Measurements from ENCODE around the gene BICRA.
"Not testable (repeated sequence)": the region's sequence is repeated elsewhere in the genome, so short reads cannot be mapped to it uniquely, and the experiment has no call there.

Gene BICRA

GRCh38 chr19:47726467-47726866 lies 117.5 kb downstream of the BICRA start:
- no peaks in the 10 kb centered on the region for H3K36me3 ChIP-seq (ENCODE audit: control insufficient read depth, insufficient read depth, low read length)
- no peak overlapping the region for H3K27ac ChIP-seq
- no peak overlapping the region for H3K9ac ChIP-seq

GRCh38 chr19:47728295-47728694 lies 119.4 kb downstream of the BICRA start:
- not testable (repeated sequence) for H2AFZ ChIP-seq; H3K36me3 ChIP-seq (ENCODE audit: control insufficient read depth, insufficient read depth, low read length); H3K79me2 ChIP-seq; H3K4me1 ChIP-seq; H3K4me3 ChIP-seq (ENCODE audit: low read depth, low read length); H3K9ac ChIP-seq; H3K27ac ChIP-seq; H3K9me3 ChIP-seq (ENCODE audit: control insufficient read depth, low read length); H3K27me3 ChIP-seq (ENCODE audit: control insufficient read depth, insufficient read depth, low read length); H3K4me2 ChIP-seq (ENCODE audit: low read length)

More at GRCh38 chr19:47726467-47726866, 117.5 kb downstream of the BICRA start:
- Histone ChIP-seq H3K4me2 (ENCODE audit: low read length) (no peak overlapping the region), H3K79me2 (no peaks in the 10 kb centered on the region), H3K9me3 (ENCODE audit: control insufficient read depth, low read length) (no peaks in the 10 kb centered on the region), H3K4me1 (peaks cover 2% of the 10 kb centered on the region), H2AFZ (no peak overlapping the region), H3K27me3 (ENCODE audit: control insufficient read depth, insufficient read depth, low read length) (no peaks in the 10 kb centered on the region), H3K4me3 (ENCODE audit: low read depth, low read length) (no peak overlapping the region)
- TF ChIP-seq CTCF (IDR thresholded peaks at IDR 0.05): no peak

- H3K27me3 ChIP-seq (ENCODE audit: control insufficient read depth, insufficient read depth, low read length): no peaks in the 10 kb centered on the region
- no peaks in the 10 kb centered on the region for H3K79me2 ChIP-seq
- H3K4me3 ChIP-seq (ENCODE audit: low read depth, low read length): no peak overlapping the region
- peak overlapping the region; percentile 76 for H2AFZ ChIP-seq
- H3K9me3 ChIP-seq (ENCODE audit: control insufficient read depth, low read length): no peaks in the 10 kb centered on the region
- H3K27ac ChIP-seq: no peak overlapping the region
- no peaks in the 10 kb centered on the region for H3K4me1 ChIP-seq
- peak overlapping the region; percentile 48 for H3K4me2 ChIP-seq (ENCODE audit: low read length)
- no peak overlapping the region for H3K9ac ChIP-seq
- no peak for TF ChIP-seq CTCF (IDR thresholded peaks at IDR 0.05)
- H3K36me3 ChIP-seq (ENCODE audit: control insufficient read depth, insufficient read depth, low read length): no peaks in the 10 kb centered on the region
These were observed 120.5 kb downstream of the BICRA start for GRCh38 chr19:47729468-47729798.

- H3K9ac ChIP-seq: no peak overlapping the region
- H3K27me3 ChIP-seq (ENCODE audit: control insufficient read depth, insufficient read depth, low read length): no peaks in the 10 kb centered on the region
These were observed 121.0 kb downstream of the BICRA start for GRCh38 chr19:47729799-47730520.

GRCh38 chr19:47730521-47730889 lies 121.6 kb downstream of the BICRA start:
- Histone ChIP-seq H3K27ac (no peak overlapping the region), H3K79me2 (no peaks in the 10 kb centered on the region), H3K4me1 (no peaks in the 10 kb centered on the region), H3K4me2 (ENCODE audit: low read length) (no peak overlapping the region), H3K4me3 (ENCODE audit: low read depth, low read length) (no peak overlapping the region), H2AFZ (no peak overlapping the region), H3K36me3 (ENCODE audit: control insufficient read depth, insufficient read depth, low read length) (no peaks in the 10 kb centered on the region), H3K9ac (no peak overlapping the region), H3K27me3 (ENCODE audit: control insufficient read depth, insufficient read depth, low read length) (no peaks in the 10 kb centered on the region), H3K9me3 (ENCODE audit: control insufficient read depth, low read length) (no peaks in the 10 kb centered on the region)
- TF ChIP-seq CTCF (IDR thresholded peaks at IDR 0.05): no peak

More at GRCh38 chr19:47729799-47730520, 121.0 kb downstream of the BICRA start:
- Histone ChIP-seq H3K9me3 (ENCODE audit: control insufficient read depth, low read length) (no peaks in the 10 kb centered on the region), H3K4me2 (ENCODE audit: low read length) (peak overlapping the region; percentile 48), H2AFZ (peak overlapping the region; percentile 76), H3K36me3 (ENCODE audit: control insufficient read depth, insufficient read depth, low read length) (no peaks in the 10 kb centered on the region), H3K79me2 (no peaks in the 10 kb centered on the region), H3K4me1 (no peaks in the 10 kb centered on the region), H3K4me3 (ENCODE audit: low read depth, low read length) (no peak overlapping the region), H3K27ac (no peak overlapping the region)
- no peak for TF ChIP-seq CTCF (IDR thresholded peaks at IDR 0.05)
